Hematopoietic multipotent progenitor cell treated with erythropoietin and hydrocortisone succinate and interleukin-3 and kit ligand, for 6 days (in vitro differentiated cells): Measurements from ENCODE around the gene MIDN.

Experiments used
- DNase-seq: peaks from one replicate; pipeline ENCODE4 v3.0.0-alpha.2; 2015

MIDN gene

DNA sequence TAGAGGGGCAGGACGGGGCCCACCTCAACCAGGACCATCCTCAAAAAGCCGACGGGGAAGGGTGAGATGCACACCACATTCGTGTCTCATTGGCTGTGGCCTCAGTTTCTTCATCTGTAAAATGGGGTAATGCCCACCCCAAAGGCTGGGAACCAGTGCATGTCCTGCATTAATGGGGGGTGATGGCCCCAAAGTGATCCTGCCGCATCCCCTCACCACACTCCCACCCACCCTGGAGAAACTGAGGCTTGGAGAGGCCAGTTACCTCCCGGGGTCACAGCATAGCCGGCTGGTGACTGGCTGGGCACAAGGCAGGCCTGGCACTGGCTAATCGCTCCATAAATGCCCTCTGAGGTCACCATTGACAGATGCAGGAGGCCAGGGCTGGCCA, 640 bp upstream of the MIDN start:
- no peak for DNase-seq

DNA sequence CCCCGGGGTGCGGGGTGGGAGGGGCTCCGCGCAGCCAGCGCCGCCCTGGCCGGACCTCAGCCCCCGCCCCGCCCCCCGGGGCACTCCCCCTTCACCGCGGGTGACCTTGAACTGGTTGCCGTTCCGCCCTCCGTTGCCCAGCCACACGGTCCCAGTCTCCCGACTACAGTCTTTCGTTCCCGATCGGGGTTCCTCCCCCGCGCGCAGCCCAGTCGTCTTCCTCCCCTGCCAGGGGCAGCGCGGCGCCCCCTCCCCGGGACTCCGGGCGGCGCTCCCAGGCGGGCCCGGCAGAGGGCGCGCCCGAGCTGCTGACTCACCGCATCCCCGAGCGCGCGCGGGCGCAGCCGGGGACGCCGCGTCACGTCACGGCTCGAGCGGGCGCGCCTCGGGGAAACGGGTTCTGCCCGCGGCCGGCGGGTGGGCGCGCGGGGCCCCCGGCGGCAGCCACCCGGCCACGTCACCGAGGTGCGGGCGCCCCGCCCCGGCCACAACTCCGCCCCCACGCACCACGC, 459 bp downstream of the MIDN start:
- peak; percentile 75 for DNase-seq

DNA sequence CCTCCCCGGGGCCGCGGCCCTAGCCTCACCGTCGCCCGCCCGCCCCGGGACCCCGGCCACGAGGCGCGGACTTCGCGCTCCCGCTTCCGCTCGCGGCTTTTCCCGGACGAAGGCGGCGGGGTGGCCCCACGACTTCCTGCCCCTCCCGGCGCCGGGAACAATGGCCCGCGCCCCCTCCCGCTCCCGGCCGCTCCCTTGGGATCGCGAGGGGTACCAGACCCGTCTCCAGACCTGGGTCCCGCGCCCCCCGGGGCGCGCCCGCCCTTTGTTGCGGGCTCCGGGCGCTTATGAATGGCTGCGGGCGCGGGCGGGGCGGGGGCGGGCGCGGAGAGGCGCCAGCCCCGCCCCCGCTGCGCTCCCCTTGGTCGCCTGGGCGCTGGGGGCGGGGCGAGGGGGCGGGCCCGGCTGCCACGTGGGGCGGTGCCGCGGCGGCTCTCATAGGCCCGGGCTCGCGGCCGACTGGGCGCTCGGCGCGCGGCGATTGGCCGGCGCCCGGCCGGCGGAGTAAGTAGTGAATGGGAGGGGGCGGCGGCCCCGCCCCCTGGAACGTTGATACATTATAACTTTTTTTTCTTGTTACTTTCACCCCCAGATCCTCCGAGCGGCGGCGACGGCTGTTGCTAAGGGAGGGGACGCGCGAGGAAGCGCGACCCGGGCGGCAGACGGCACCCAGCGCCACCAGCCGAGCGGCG, 1.1 kb downstream of the MIDN start:
- peak; percentile 98 for DNase-seq

DNA sequence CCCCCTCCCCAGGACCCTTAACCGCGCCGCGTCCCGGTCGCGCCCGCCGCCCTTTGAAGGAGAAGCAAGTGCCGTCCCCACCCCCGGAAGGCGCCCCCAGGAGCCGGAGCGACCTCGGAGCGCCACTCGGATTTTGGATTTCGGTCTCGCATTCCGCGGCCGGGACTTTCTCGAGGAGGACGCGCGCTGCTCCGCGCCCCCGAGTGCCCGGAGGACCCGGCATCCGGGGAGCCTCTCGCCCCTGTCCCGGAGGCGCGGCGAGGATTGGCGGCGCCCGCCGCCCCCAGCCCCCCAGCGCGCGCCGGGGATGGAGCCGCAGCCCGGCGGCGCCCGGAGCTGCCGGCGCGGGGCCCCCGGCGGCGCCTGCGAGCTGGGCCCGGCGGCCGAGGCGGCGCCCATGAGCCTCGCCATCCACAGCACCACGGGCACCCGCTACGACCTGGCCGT, 1.6 kb downstream of the MIDN start:
- no peak for DNase-seq

DNA sequence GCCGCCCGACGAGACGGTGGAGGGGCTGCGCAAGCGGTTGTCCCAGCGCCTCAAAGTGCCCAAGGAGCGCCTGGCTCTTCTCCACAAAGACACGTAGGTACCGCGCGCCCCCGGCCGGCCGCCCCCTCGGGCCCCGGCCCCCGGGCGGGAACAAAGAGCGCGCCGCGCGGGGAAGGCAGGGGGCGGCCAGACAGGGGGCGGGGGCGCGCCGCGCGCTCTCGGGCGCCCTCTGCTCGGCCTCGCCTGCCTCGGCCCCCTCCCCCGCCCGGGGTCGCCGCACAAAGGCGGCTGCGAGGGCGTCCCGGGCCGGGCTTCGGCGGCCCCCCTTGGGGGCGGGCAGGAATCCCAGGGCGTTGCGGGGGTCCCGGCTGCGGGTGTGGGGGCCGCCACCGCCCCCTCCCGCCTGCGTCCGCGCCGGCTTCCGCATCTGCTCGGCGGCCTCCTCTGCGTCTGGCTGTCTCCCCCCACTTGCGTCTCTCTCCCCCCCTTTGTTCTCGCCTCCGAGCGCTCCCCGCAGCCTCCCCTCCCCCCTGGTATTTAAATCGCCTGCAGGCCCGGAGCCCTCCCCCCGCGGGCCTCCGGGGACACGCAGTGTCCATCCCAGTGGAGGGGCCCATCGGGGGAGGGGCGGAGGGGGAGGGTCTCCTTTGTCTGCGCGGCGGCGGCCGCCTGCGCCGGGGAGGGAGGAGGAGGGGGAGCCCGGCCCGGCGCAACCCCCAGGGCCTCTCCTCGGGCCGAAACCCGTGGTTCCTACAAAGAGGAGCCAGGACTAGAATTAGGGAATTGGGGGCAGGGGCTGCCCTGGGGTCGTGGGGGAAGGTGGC, 2.3 kb downstream of the MIDN start:
- DNase-seq: peak; percentile 76

DNA sequence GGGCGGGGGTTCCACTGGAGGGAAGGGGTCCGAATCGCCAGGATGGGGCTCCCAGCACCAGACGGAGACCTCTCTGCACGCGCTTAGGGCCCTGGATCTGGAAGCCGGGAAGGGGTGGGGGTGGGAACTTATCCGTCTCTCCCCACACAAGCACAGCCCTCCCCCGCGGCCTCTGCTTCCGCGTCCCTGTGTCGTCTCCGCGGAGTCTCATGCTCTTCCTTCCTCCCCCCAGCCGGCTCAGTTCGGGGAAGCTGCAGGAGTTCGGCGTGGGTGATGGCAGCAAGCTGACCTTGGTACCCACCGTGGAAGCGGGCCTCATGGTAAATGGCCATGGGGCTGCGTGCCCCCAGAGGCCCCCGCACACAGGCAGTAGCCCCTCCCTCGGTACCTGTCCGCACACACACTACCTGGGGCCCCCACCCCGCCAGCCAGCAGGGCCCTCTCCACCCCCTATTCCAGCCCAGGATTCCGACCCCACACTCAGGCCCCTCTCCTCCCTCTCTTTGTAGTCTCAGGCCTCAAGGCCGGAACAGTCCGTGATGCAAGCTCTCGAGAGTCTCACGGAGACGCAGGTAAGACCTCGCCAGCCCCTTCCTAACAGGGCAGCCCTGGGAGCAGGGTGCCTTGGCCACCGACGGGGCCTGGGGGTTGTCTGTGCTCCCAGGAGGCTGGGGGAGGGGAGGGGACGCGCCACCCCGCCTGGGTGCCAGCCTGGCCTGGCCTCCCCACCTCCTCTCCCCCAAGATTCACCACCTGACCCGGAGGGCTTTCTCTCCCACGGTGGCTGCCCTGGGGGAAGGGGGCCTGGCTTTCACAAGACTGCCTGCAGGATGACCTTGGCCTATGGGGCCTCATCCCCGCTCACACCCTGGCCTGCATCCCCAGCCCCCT, 3.2 kb downstream of the MIDN start:
- DNase-seq: peak; percentile 88

DNA sequence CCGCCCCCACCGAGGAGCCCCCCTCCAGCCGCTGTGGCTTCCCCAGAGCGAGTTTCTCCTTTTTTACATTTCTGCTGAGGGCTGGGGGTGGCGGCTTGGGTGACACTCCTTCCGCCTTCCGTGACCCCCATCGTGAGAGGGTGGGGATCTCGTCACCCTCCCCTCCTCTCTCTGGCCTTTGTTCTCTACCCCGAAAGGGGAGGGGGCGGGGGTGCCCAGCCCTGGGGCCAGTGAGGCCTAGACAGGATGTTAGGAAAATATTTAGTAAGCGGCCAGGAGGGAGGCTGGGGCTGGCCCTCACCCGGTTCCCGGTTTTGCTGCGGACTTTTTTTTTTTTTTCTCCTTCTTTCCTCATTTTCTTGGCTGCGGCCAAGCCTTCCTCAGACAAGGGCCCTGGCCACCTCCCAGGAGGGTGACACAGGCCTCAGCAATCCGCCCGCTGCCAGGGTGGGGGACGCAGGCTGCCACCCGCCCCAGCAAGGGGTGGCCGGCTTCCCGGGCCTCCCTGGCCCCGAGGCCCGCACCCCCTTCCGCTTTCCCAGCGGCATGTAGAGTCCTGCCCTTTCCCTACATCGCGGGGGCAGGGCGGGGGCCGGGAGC, 3.9 kb downstream of the MIDN start:
- DNase-seq: peak; percentile 84

DNA sequence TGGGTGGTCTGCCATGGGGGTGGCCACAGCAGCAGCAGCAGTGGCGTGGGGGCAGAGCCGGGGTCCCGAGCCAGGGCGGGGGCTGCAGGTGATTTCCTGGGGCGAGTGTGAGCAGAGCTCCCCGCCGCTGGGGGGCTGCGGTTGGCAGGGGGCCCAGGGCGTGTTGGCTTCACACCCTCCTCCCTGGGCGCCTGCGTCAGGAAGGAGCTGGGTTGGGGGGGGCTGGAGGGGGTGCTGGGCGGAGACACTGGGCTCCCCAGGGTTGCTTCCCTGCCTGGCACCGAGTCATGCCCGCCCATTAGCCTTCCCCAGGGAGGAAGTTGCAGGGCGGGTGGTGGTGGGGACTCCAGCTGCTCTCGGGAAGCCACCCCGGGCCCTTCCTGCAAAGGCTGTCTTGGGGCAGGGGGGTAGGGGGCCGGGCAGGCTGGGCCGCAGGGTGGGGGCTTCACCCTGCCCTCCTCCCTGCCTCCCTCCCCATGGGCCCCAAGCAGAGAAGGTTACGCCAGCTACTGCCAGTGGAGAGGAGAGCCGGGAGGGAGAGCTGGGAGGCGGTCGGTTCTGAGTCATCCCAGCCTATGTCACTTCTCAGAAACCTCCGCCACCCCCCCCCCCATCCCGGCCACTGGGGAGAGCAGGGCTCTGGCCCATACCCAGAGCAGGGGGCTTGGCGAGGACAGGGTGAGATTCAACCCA, 4.6 kb downstream of the MIDN start:
- DNase-seq: peak; percentile 91

DNA sequence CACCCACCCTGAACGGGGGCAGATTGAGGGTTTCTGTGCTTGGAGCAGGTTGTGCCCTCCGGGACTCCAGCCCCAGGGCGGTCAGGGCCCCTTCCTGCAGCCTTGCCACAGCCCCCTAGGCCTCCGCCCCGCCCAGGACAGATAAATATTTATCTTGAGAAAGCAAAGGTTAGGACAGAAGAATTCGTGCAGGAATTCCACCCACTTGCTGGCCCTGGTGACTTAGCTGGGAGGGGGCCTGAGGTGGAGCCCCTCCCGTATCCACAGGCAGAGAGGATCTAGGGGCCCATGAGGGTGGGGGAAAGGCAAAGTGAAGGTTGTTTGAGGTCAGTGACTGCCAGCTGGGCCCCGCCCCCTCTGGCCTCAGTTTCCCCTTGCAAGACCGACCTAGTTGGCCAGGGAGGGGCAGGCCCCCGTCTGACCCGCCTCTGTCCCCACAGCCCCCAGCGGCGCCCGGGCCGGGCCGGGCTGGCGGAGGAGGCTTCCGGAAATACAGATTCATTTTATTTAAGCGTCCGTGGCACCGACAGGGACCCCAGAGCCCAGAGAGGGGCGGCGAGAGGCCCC, 5.2 kb downstream of the MIDN start:
- DNase-seq: peak; percentile 84

DNA sequence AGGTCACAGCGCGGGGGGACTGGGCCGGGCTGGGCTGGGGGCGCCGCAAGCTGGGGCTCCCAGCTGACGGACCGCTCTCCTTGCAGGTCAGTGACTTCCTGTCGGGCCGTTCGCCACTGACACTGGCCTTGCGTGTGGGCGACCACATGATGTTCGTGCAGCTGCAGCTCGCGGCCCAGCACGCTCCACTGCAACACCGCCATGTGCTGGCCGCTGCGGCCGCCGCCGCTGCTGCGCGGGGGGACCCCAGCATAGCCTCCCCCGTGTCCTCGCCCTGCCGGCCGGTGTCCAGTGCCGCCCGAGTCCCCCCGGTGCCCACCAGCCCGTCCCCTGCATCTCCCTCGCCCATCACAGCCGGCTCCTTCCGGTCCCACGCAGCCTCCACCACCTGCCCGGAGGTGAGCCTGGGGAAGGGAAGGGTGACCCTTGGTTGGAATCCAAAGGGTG, 5.7 kb downstream of the MIDN start:
- no peak for DNase-seq

DNA sequence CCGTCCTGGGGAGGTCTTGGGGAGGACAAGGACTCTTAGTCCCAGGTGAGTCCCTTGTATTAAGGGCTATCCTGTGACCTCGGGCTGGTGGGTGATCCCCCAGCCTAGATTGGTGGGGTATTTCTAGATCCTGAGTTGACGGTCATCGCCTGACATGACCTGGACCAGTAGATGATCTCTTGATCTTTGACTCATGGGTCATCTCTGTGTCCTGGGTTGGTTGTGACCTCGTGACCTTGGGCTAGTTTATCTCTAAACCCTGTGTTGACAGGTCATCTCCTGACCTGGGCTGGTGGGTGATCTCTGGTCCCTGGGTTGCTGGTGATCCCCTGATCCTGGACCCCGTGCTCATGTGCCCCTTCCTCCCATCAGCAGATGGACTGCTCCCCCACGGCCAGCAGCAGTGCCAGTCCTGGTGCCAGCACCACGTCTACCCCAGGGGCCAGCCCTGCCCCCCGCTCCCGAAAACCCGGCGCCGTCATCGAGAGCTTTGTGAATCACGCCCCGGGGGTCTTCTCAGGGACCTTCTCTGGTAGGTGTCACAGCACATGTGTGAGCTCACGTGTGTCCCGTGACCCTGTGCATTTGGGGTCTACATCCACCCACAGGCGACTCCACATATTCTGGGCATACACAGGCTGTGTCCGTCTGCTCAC, 6.3 kb downstream of the MIDN start:
- no peak for DNase-seq

DNA sequence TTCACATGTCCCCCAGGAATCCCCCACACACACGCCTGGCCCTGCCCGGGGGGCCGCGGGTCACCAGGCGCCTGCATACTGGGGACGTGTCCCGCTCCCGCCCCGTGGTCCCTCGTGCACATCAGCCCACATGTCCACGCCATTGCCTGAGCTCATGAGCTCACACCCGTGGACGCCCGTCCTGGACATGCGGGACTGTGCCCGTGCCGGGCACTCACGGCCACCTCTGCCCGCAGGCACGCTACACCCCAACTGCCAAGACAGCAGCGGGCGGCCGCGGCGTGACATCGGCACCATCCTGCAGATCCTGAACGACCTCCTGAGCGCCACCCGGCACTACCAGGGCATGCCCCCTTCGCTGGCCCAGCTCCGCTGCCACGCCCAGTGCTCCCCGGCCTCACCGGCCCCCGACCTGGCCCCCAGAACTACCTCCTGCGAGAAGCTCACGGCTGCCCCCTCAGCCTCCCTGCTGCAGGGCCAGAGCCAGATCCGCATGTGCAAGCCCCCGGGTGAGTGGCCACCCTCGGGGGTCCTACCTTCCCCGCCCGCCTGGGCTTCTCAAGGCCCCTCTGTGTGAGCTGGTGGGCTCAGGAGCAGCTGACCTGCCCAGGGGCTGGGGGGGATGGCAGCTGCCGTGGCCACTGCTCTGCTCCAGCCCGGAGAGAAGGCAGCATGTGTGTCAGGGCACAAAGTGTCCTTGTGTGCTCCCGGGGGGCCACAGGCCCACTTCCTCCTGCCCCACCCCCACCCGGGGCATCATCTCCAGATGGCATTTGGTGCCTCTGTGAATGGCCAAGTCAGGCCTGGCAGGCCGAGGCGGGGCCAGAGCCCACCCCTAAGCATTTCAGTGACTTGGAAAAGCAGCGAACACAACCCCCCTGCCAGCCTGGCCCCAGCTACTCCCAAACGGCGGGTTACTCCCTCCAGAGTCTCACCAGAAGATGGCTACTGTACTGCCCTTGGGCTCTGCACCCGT, 7.1 kb downstream of the MIDN start:
- no peak for DNase-seq

DNA sequence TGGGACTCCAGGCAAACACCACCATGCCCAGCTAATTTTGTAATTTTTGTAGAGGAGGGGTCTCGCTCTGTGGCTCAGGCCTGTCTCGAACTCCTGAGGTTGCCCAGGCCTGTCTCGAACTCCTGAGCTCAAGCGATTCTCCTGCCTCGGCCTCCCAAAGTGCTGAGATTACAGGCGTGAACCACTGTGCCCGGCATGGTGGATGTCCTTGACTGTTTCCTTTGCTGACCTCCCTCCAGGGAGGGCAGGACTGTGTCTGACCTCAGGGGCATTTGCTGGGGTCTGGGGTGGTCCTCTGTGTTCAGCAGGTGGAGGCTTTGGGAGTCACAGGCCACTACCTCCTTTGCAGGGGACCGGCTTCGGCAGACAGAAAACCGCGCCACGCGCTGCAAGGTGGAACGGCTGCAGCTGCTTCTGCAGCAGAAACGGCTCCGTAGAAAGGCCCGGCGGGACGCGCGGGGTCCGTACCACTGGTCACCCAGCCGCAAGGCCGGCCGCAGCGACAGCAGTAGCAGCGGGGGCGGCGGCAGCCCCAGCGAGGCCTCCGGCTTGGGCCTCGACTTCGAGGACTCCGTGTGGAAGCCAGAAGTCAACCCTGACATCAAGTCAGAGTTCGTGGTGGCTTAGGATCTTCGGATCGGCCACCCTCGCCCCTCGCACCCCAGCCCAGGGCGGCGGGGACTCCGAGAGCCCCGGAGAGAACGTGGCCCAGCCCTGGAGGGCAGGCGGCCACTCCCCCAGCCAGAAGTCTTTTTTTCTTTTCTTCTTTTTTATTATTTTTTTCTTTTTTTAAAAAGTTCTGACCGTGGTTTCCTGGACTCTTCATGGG, 8.5 kb downstream of the MIDN start:
- no peak for DNase-seq

DNA sequence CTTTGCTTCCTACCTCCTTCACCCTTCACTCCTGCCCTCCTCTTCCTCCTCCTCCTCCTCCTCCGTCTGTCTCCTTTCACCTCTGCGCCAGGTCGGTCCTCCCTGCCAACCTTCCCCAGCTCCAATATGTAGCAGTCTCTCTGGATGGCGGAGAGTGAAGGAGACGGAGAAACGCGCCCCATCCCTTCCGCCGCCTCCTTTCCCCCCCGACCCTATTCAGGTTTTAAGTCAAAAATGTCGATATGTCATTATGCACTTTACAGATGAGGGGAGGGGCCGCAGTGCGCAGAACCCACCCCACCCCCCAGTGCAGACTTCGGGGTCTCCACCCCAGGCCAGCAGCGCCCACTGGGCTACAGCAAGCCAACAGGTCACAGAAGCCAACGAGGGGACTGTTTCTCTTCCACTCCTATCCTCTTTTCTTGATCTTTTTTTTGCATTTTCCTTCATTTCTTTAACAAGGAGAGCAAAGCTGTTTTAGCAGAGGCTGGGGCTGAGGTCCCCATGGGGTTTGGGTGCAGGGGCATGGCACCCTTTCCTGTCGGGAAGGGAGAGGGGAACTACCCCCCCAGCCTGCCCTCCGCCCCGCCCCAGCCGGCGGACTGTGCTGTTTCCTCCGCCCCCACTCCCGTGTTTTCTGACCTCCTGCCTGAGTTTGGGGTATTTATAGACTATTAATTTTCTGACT, 9.2 kb downstream of the MIDN start:
- DNase-seq: no peak

DNA sequence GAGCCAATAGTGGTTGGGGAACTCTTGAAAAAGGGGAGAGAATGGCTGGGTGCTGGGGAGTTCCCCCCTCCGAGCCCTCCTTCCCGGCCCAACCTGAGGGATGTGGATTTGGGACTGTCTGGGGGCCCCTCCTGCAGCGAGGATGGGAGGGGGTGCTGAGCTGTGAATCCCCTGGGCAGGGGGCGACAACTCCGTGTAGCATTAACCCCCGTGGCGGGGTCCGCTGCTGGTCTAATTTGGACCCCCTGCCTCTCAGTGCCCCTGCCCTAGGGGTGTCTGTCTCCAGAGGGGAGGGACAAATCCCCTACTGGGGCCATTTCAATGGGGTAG, 9.7 kb downstream of the MIDN start:
- no peak for DNase-seq

DNA sequence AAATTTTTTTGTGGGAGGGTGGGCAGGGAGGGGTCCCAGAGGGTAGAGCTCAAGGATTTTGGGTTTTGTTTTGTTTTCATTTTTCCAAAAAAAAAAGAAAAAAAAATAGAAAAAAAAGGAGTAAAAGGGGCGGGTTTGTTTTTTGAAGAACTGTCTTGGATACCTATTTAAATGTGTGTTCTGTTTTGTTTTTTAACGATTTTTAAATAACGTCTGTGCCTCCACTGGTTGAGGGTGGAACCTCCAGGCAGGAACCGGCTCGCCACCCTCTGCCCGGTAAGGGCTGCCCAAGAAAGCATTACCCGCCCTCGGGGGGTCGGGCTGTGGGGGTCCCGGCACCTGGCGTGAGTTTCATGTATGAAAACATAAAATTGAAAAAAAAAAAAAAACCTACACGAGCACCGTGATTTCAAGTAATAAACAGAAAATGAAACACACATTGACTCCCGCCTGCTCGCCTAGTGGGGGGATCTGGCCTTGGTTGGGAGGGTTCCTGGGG, 10.4 kb downstream of the MIDN start:
- DNase-seq: peak; percentile 43

DNA sequence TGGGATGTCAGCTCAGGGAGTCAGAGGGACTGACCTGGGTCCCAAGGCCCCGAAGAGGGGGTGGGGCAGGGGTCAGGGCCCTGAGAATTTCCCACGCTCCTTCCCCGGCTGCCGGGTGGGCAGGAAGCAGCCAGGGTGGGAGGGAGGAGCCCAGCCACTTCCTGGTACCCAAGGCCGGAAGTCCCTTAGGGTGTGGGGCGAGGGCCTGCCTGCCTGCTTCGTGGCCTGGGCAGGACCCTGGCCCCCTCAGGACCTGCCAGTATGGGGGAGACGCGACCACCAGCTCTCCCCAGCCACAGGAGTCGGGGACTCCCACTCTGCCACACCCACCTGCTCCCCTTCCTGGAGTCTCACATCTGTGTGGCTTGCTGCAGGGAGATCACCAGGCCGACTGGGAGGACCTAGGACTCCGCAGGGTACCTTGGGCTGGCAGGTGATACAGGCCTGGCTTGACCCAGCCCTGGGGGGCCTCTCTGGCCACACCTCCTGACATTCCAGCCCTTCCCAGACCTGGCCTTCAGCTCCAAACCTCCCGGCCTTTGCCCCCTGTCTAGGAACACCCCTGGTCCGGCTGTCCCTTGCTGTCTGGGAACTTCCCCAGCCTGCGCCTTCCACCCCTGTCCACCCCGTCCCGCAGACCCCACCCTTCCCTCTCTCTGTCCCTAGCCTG, 11.0 kb downstream of the MIDN start:
- DNase-seq: peak; percentile 81
